ENCODE measurements around the gene TNPO1. TPM values are rescaled to one million over a fixed set of nuclear protein-coding genes. Genes with fewer than 3 reads are reported as not detected.
A peak's percentile ranks its signal among the peaks of the same experiment; 100 is the strongest.

The TNPO1 gene
- polyA plus RNA-seq, 4 donors = 23.7 to 69.3 (median 27.6) TPM

DNA sequence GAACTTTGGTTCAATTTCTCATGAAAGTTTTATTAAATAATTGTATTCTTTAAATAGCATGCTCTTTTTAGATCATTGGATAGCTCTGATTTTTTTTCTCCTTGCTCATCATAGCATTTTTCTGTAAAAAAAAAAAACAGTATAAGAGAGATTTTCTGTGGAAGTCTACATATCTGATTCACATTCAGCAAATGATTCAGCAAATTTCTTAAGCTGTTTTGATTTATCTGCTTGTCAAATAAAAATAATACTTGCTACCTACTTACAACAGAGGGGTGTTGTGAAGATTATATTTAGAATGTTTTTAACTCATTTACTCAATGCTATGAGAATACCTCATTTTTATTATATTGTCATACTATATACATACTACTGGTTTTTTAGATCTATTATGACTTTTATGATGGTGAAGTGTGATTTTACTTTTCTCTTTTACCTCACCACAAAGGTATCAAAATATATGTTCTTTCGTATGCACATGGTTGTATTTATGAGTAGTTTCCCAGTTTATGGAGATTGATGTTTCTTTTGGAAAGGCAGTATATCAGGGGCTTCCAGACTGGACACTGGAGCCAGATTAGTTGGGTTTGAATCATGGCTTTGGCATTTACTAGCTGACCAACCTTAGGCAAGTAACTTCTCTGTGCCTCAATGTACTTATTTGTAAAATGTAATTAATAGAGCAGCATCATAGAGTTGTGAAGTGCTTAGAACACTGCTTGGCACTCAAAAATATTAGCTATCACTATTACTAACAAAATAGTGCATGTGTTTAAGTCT, 25.5 kb downstream of the TNPO1 start:
- no peaks in the 10 kb centered on the region for H3K36me3 ChIP-seq (ENCODE audit: control insufficient read depth in 3 of 3, insufficient read depth in 2 of 3, low read depth in 1 of 3, low read length in 3 of 3)
- no peaks in the 10 kb centered on the region for H3K27me3 ChIP-seq (ENCODE audit: control insufficient read depth in 3 of 3, insufficient read depth in 3 of 3, low read length in 3 of 3)
- H3K4me1 ChIP-seq (ENCODE audit: control insufficient read depth in 3 of 3, insufficient read depth in 2 of 3, low read depth in 1 of 3, low read length in 2 of 3) = peaks cover 0 to 2% (median 0%) of the 10 kb centered on the region in 3 donors
- H3K4me3 ChIP-seq (ENCODE audit: low read depth in 1 of 3, low read length in 3 of 3) = no peak overlapping the region
- no peak for FAIRE-seq
- no peaks in the 10 kb centered on the region for H3K9me3 ChIP-seq (ENCODE audit: control insufficient read depth in 2 of 2, insufficient read depth in 1 of 2, low read depth in 1 of 2, low read length in 1 of 2)
- DNase-seq = no peak
- 97 to 100% (median 99%) methylated on average over 1 of the region's 1 CpG for WGBS, 3 donors
- H3K27ac ChIP-seq (ENCODE audit: low read depth in 1 of 3, low read length in 2 of 3) = no peak overlapping the region

DNA sequence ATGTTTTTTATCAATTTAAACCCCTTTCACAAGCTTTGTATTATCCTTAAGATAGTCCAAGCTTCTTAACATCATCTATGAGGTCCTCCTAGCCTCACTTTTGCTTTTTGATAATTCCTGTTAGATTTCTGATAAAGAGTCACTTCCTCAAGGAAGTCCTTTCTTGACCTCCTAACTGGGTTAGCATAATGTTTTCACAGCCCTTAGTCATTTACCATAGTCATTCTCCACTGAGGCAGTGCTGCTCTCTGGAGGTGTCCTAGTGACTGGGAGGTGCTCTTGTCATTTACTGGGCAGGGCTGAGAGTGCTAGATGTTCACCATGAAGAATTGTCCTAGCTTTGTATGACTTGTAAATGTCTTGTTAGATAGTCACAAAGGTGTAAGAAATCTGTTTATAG, 26.4 kb downstream of the TNPO1 start:
- peak; percentile 4 to 30 for DNase-seq
- peaks cover 0 to 2% (median 0%) of the 10 kb centered on the region in 3 donors for H3K4me1 ChIP-seq (ENCODE audit: control insufficient read depth in 3 of 3, insufficient read depth in 2 of 3, low read depth in 1 of 3, low read length in 2 of 3)

GRCh38 chr5:72844218-72844603, 27.8 kb downstream of the TNPO1 start:
- DNase-seq (no peak), FAIRE-seq (no peak)
- H3K4me3 ChIP-seq (ENCODE audit: low read depth in 1 of 3, low read length in 3 of 3) = no peak overlapping the region
- peaks cover 0 to 2% (median 0%) of the 10 kb centered on the region in 3 donors for H3K4me1 ChIP-seq (ENCODE audit: control insufficient read depth in 3 of 3, insufficient read depth in 2 of 3, low read depth in 1 of 3, low read length in 2 of 3)
- no peaks in the 10 kb centered on the region for H3K36me3 ChIP-seq (ENCODE audit: control insufficient read depth in 3 of 3, insufficient read depth in 2 of 3, low read depth in 1 of 3, low read length in 3 of 3)
- no peaks in the 10 kb centered on the region for H3K9me3 ChIP-seq (ENCODE audit: control insufficient read depth in 2 of 2, insufficient read depth in 1 of 2, low read depth in 1 of 2, low read length in 1 of 2)
- no peak overlapping the region for H3K27ac ChIP-seq (ENCODE audit: low read depth in 1 of 3, low read length in 2 of 3)
- H3K27me3 ChIP-seq (ENCODE audit: control insufficient read depth in 3 of 3, insufficient read depth in 3 of 3, low read length in 3 of 3) = no peaks in the 10 kb centered on the region

More for the DNA sequence above, 26.4 kb downstream of the TNPO1 start:
- H3K4me3 ChIP-seq (ENCODE audit: low read depth in 1 of 3, low read length in 3 of 3) = no peak overlapping the region
- FAIRE-seq = no peak
- no peaks in the 10 kb centered on the region for H3K27me3 ChIP-seq (ENCODE audit: control insufficient read depth in 3 of 3, insufficient read depth in 3 of 3, low read length in 3 of 3)
- H3K9me3 ChIP-seq (ENCODE audit: control insufficient read depth in 2 of 2, insufficient read depth in 1 of 2, low read depth in 1 of 2, low read length in 1 of 2) = no peaks in the 10 kb centered on the region
- no peak overlapping the region for H3K27ac ChIP-seq (ENCODE audit: low read depth in 1 of 3, low read length in 2 of 3)
- no peaks in the 10 kb centered on the region for H3K36me3 ChIP-seq (ENCODE audit: control insufficient read depth in 3 of 3, insufficient read depth in 2 of 3, low read depth in 1 of 3, low read length in 3 of 3)

DNA sequence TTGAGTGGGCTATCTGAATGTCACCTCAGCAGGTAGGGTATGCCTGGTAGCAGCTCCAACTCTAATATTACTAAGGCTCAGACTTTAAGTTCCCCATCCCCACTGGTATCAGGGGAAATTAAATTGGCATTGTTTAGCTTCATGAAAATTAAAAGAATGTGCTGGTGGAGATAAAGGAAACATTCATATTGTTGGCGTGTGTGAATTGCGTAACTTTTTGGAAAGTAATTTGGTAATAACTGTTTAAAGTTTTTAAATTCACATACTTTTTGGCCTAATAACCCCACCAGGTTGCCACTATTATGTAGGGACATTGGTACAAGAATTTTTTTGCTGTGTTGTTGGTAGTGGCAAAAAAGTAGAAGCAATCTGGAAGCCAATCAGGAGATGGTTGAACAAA, 29.4 kb downstream of the TNPO1 start:
- H3K36me3 ChIP-seq (ENCODE audit: control insufficient read depth in 3 of 3, insufficient read depth in 2 of 3, low read depth in 1 of 3, low read length in 3 of 3) = no peaks in the 10 kb centered on the region
- H3K27me3 ChIP-seq (ENCODE audit: control insufficient read depth in 3 of 3, insufficient read depth in 3 of 3, low read length in 3 of 3) = no peaks in the 10 kb centered on the region
- H3K4me3 ChIP-seq (ENCODE audit: low read depth in 1 of 3, low read length in 3 of 3) = no peak overlapping the region
- no peak for FAIRE-seq
- no peak overlapping the region for H3K27ac ChIP-seq (ENCODE audit: low read depth in 1 of 3, low read length in 2 of 3)
- H3K9me3 ChIP-seq (ENCODE audit: control insufficient read depth in 2 of 2, insufficient read depth in 1 of 2, low read depth in 1 of 2, low read length in 1 of 2) = no peaks in the 10 kb centered on the region
- DNase-seq = no peak
- H3K4me1 ChIP-seq (ENCODE audit: control insufficient read depth in 3 of 3, insufficient read depth in 2 of 3, low read depth in 1 of 3, low read length in 2 of 3) = peaks cover 2 to 4% (median 2%) of the 10 kb centered on the region in 3 donors
- 85 to 86% (median 86%) methylated on average over 2 of the region's 2 CpGs for WGBS, 3 donors

DNA sequence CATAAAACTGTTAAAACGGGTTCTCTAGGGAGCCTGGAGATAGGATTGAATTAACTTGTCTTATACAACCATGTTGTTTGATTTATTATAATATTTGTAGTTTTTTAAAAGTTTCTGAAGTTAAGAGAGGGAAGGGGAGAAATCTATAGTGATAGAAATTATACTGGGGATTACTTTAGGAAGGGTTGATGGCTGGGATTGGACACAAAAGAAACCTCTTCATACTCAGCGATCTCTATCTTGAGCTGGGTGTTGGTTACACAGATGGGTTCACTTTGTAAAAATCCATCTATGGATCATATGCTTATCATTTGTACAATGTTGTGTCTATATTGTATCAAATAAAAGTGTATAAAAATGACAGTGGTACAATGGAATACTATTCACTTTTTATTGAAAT, 30.0 kb downstream of the TNPO1 start:
- no peak overlapping the region for H3K4me3 ChIP-seq (ENCODE audit: low read depth in 1 of 3, low read length in 3 of 3)
- DNase-seq = no peak
- H3K27ac ChIP-seq (ENCODE audit: low read depth in 1 of 3, low read length in 2 of 3) = no peak overlapping the region
- H3K4me1 ChIP-seq (ENCODE audit: control insufficient read depth in 3 of 3, insufficient read depth in 2 of 3, low read depth in 1 of 3, low read length in 2 of 3) = peaks cover 3 to 5% (median 4%) of the 10 kb centered on the region in 3 donors
- FAIRE-seq = no peak
- H3K27me3 ChIP-seq (ENCODE audit: control insufficient read depth in 3 of 3, insufficient read depth in 3 of 3, low read length in 3 of 3) = no peaks in the 10 kb centered on the region
- WGBS, 3 donors = 90 to 100% (median 92%) methylated on average over 2 of the region's 2 CpGs
- H3K9me3 ChIP-seq (ENCODE audit: control insufficient read depth in 2 of 2, insufficient read depth in 1 of 2, low read depth in 1 of 2, low read length in 1 of 2) = no peaks in the 10 kb centered on the region
- H3K36me3 ChIP-seq (ENCODE audit: control insufficient read depth in 3 of 3, insufficient read depth in 2 of 3, low read depth in 1 of 3, low read length in 3 of 3) = peaks cover 0 to 2% (median 0%) of the 10 kb centered on the region in 3 donors

DNA sequence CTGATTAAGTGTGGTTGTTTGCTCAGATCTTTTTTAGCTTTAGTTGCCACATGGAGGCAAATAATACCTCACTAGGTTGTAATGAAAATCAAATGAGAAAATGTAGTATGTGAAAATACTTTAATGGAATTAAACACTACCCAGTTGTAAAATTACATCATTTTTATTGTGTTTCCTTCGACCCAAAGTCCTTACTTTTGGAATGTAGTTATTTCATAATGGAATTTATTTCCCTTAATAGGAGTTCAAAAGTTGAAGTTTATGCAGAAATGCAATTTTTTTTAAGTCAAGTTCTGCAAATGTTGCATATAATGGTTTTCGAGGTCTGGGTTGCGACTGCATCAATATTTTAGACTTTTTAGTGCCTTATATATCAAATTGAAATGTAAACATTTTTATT, 31.0 kb downstream of the TNPO1 start:
- no peak overlapping the region for H3K4me3 ChIP-seq (ENCODE audit: low read depth in 1 of 3, low read length in 3 of 3)
- DNase-seq = no peak
- H3K9me3 ChIP-seq (ENCODE audit: control insufficient read depth in 2 of 2, insufficient read depth in 1 of 2, low read depth in 1 of 2, low read length in 1 of 2) = no peaks in the 10 kb centered on the region
- H3K36me3 ChIP-seq (ENCODE audit: control insufficient read depth in 3 of 3, insufficient read depth in 2 of 3, low read depth in 1 of 3, low read length in 3 of 3) = peaks cover 0 to 4% (median 0%) of the 10 kb centered on the region in 3 donors
- no peaks in the 10 kb centered on the region for H3K27me3 ChIP-seq (ENCODE audit: control insufficient read depth in 3 of 3, insufficient read depth in 3 of 3, low read length in 3 of 3)
- no peak for FAIRE-seq
- H3K4me1 ChIP-seq (ENCODE audit: control insufficient read depth in 3 of 3, insufficient read depth in 2 of 3, low read depth in 1 of 3, low read length in 2 of 3) = peaks cover 4 to 9% (median 5%) of the 10 kb centered on the region in 3 donors
- WGBS, 3 donors = 2 to 4% (median 3%) methylated on average over 3 of the region's 3 CpGs
- H3K27ac ChIP-seq (ENCODE audit: low read depth in 1 of 3, low read length in 2 of 3) = peak overlapping the region in 1 of 3 donors; percentile 88

DNA sequence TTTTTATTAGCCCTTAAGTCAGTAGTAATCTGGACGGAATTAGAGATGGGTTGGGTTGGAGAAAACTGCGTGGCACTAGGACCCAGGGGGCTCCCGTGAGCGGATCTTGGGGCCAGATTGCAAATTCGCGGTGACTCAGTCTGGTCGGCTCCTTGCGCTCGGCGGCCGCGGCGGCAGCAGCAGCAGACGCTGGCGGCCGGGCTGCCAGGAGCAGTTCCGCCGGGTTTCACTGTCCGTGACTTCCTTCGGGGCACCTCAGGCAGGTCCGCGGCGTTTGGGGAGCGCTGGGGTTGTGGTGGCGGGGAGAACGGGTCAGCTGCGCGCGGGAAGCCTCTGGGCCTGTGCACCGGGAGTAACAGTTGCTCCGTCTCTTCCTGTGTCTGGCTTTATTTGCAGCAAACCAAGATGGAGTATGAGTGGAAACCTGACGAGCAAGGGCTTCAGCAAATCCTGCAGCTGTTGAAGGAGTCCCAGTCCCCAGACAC, 31.6 kb downstream of the TNPO1 start:
- H3K4me3 ChIP-seq (ENCODE audit: low read depth in 1 of 3, low read length in 3 of 3) = peak overlapping the region; percentile 80 to 96 (median 90)
- H3K4me1 ChIP-seq (ENCODE audit: control insufficient read depth in 3 of 3, insufficient read depth in 2 of 3, low read depth in 1 of 3, low read length in 2 of 3) = peaks cover 3 to 9% (median 4%) of the 10 kb centered on the region in 3 donors
- DNase-seq (peak; percentile 91 to 95), FAIRE-seq (no peak)
- peaks cover 0 to 6% (median 0%) of the 10 kb centered on the region in 3 donors for H3K36me3 ChIP-seq (ENCODE audit: control insufficient read depth in 3 of 3, insufficient read depth in 2 of 3, low read depth in 1 of 3, low read length in 3 of 3)
- H3K27ac ChIP-seq (ENCODE audit: low read depth in 1 of 3, low read length in 2 of 3) = peak overlapping the region; percentile 63 to 97 (median 88)
- H3K27me3 ChIP-seq (ENCODE audit: control insufficient read depth in 3 of 3, insufficient read depth in 3 of 3, low read length in 3 of 3) = no peaks in the 10 kb centered on the region
- no peaks in the 10 kb centered on the region for H3K9me3 ChIP-seq (ENCODE audit: control insufficient read depth in 2 of 2, insufficient read depth in 1 of 2, low read depth in 1 of 2, low read length in 1 of 2)
- 0% methylated on average over 32 of the region's 32 CpGs for WGBS, 3 donors

GRCh38 chr5:72848474-72849428, 32.3 kb downstream of the TNPO1 start:
- 0 to 1% (median 0%) methylated on average over 40 to 81 of the region's 81 CpGs for WGBS, 3 donors
- Histone ChIP-seq H3K4me1 (ENCODE audit: control insufficient read depth in 3 of 3, insufficient read depth in 2 of 3, low read depth in 1 of 3, low read length in 2 of 3) (peaks cover 3 to 9% (median 4%) of the 10 kb centered on the region in 3 donors), H3K36me3 (ENCODE audit: control insufficient read depth in 3 of 3, insufficient read depth in 2 of 3, low read depth in 1 of 3, low read length in 3 of 3) (peaks cover 0 to 8% (median 0%) of the 10 kb centered on the region in 3 donors), H3K4me3 (ENCODE audit: low read depth in 1 of 3, low read length in 3 of 3) (peak overlapping the region; percentile 80 to 96 (median 90)), H3K27me3 (ENCODE audit: control insufficient read depth in 3 of 3, insufficient read depth in 3 of 3, low read length in 3 of 3) (no peaks in the 10 kb centered on the region), H3K9me3 (ENCODE audit: control insufficient read depth in 2 of 2, insufficient read depth in 1 of 2, low read depth in 1 of 2, low read length in 1 of 2) (no peaks in the 10 kb centered on the region), H3K27ac (ENCODE audit: low read depth in 1 of 3, low read length in 2 of 3) (peak overlapping the region; percentile 63 to 97 (median 88))
- peak; percentile 39 to 75 for DNase-seq
- no peak for FAIRE-seq

Measured in small intestine (tissue), 7 donors.